GM19452 (cell line): ENCODE data around the gene ONECUT2.

Experiments
- ATAC-seq: cut with Tn5 transposase; IDR thresholded peaks from one replicate; pipeline ENCODE4 v1.9.1; 2021; ENCODE audit not compliant: unreplicated experiment

Gene ONECUT2

GRCh38 chr18:57523171-57523956 is 88.2 kb downstream of the ONECUT2 start:
- ATAC-seq = no peak

GRCh38 chr18:57527556-57528229 is 92.5 kb downstream of the ONECUT2 start:
- no peak for ATAC-seq

- ATAC-seq = no peak
These were observed 94.0 kb downstream of the ONECUT2 start for GRCh38 chr18:57529151-57529550.

GRCh38 chr18:57533006-57533867 is 98.1 kb downstream of the ONECUT2 start:
- ATAC-seq = no peak

- ATAC-seq = no peak
These were observed 98.8 kb downstream of the ONECUT2 start for GRCh38 chr18:57533868-57534510.

GRCh38 chr18:57534511-57534909 is 99.3 kb downstream of the ONECUT2 start:
- ATAC-seq = no peak

- ATAC-seq = no peak
These were observed 103.4 kb downstream of the ONECUT2 start for GRCh38 chr18:57538614-57539013.

GRCh38 chr18:57539702-57540101 is 104.5 kb downstream of the ONECUT2 start:
- no peak for ATAC-seq
